Astrocyte (in vitro differentiated cells and primary cell): ENCODE results near the gene SOCS1.

Source experiments
- EZH2 ChIP-seq: IDR thresholded peaks from 2 replicates; pipeline ENCODE4 v1.6.1; 2012; ENCODE audit warnings: mild to moderate bottlenecking, low read length, inconsistent platforms; ENCODE audit not compliant: insufficient read depth
- TF ChIP-seq, protein P1 (sequence below): IDR thresholded peaks from 2 replicates; pipeline ENCODE4 v1.5.1; 2011; ENCODE audit warnings: low read depth, mild to moderate bottlenecking, inconsistent platforms, low read length, moderate library complexity; ENCODE audit not compliant: insufficient read depth

DNA sequence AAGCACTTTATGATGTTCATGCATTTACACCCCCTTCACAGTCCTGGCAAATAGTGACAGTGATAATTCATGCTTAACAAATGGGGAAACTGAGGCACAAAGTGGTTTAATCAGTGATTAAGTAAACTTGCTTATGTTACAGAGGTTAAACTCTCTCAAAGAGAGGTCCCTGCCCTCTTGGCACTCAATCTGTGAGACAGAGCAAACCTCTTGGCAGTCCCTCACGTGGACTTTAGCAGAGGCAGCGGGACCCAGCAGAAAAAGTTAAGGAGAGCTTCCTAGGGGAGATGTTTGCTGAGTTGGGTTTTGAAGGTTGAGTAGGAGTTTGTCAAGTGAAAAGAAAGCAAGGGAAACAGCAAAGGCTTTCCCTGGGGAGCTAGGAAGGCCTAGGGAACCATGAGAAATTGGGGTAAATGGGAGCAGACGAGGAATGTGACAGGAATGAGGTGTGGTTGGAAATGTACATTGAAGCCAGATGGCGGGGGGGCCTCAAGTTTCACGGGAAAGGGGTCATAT is 10.7 kb downstream of the SOCS1 start:
- TF ChIP-seq, protein P1, sequence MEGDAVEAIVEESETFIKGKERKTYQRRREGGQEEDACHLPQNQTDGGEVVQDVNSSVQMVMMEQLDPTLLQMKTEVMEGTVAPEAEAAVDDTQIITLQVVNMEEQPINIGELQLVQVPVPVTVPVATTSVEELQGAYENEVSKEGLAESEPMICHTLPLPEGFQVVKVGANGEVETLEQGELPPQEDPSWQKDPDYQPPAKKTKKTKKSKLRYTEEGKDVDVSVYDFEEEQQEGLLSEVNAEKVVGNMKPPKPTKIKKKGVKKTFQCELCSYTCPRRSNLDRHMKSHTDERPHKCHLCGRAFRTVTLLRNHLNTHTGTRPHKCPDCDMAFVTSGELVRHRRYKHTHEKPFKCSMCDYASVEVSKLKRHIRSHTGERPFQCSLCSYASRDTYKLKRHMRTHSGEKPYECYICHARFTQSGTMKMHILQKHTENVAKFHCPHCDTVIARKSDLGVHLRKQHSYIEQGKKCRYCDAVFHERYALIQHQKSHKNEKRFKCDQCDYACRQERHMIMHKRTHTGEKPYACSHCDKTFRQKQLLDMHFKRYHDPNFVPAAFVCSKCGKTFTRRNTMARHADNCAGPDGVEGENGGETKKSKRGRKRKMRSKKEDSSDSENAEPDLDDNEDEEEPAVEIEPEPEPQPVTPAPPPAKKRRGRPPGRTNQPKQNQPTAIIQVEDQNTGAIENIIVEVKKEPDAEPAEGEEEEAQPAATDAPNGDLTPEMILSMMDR = no peak
- TF ChIP-seq EZH2 = no peak
